GM12872 (cell line): ENCODE data around the gene CCL22.

Experiments used
- TF ChIP-seq, protein P1 (sequence below): IDR thresholded peaks from 3 replicates; pipeline ENCODE4 v1.5.1; 2011; ENCODE audit warnings: low read depth, mild to moderate bottlenecking, low read length, moderate library complexity; ENCODE audit not compliant: insufficient read depth

The CCL22 gene

DNA sequence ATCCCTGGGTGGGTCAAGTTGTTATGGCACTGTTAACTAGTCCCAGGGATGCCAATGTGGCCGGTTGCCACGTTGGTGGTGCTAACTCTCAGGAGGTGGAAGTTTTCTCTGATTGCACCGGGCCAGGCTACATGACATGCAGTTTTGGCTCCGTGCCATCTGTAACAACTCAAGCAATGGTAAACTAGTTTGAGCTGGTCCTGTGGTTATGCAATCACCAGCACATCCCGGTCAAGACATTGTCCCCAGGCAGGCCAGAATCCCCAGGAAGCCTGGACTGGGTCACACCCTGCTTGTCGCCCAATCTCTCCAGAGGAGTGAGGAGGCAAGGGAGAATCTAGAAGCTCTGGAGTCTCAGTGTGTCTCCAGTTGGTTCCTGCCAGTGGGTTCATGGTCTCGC is 35.9 kb downstream of the CCL22 start:
- TF ChIP-seq, protein P1, sequence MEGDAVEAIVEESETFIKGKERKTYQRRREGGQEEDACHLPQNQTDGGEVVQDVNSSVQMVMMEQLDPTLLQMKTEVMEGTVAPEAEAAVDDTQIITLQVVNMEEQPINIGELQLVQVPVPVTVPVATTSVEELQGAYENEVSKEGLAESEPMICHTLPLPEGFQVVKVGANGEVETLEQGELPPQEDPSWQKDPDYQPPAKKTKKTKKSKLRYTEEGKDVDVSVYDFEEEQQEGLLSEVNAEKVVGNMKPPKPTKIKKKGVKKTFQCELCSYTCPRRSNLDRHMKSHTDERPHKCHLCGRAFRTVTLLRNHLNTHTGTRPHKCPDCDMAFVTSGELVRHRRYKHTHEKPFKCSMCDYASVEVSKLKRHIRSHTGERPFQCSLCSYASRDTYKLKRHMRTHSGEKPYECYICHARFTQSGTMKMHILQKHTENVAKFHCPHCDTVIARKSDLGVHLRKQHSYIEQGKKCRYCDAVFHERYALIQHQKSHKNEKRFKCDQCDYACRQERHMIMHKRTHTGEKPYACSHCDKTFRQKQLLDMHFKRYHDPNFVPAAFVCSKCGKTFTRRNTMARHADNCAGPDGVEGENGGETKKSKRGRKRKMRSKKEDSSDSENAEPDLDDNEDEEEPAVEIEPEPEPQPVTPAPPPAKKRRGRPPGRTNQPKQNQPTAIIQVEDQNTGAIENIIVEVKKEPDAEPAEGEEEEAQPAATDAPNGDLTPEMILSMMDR = no peak

DNA sequence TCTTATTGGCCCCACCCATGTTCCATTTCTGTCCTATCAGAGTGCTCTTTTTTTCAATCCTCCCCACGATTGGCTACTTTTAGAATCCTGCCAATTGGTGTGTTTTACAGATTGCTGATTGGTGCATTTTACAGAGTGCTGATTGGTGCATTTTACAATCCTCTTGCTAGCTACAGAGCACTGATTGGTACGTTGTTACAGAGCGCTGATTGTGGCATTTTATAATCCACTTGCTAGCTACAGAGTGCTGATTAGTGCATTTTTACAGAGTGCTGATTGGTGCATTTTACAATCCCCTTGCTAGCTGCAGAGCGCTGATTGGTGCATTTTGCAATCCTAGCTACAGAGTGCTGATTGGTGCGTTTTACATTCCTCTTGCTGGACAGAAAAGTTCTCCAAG is 36.4 kb downstream of the CCL22 start:
- TF ChIP-seq, protein P1 = no peak

DNA sequence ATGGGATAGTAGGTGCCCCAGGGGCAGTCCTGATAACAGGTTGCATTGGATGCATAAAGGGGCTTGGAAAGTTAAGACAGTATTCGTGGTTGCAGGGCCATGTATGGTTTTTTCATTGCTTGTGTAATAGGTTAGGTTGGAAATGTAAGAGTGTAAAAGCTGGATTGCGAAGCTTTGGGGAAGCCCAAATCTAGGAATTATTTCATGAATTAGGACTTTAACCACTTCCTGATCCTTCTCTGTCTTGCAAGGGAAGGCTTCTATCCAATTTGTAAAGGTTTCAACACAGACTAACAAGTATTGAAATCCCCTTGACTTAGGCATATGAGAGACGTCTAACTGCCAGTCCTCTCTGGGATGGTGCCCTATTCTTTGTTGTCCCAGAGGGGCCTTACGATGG is 38.2 kb downstream of the CCL22 start:
- TF ChIP-seq, protein P1 = no peak

DNA sequence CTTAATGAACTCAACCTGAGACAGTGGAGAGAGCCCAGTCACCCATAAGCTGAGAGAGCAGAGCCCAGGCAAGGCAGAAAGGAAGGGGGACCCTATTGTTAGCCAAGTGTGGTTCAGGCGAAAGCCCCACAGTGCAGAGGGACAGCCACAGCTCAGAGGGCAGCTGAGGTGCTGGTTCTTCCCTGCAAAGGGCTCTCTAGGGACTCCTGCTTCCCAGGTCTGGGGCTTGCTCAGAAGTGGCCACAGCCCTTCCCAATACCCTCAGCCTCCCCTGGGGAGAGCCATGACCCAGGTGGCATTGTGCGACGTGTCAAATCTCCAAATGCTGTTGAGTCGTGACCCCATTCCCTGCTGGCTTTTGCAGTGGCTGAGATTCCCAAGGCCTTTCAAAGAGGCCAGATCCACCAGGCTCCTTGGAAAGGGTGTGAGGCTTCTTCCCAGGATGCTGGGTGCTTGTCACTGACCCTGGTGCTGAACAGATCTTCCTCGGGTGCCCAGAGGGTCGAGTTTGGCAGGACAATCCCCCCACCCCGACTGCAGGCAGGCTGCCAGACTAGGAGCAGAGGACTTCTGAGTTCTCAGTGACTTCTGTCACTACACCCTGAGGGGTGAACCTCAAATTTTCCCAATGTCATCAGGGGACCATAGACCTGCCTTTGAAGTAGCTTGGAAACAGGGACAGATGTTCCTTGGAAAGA is 43.5 kb downstream of the CCL22 start:
- TF ChIP-seq, protein P1 = no peak

DNA sequence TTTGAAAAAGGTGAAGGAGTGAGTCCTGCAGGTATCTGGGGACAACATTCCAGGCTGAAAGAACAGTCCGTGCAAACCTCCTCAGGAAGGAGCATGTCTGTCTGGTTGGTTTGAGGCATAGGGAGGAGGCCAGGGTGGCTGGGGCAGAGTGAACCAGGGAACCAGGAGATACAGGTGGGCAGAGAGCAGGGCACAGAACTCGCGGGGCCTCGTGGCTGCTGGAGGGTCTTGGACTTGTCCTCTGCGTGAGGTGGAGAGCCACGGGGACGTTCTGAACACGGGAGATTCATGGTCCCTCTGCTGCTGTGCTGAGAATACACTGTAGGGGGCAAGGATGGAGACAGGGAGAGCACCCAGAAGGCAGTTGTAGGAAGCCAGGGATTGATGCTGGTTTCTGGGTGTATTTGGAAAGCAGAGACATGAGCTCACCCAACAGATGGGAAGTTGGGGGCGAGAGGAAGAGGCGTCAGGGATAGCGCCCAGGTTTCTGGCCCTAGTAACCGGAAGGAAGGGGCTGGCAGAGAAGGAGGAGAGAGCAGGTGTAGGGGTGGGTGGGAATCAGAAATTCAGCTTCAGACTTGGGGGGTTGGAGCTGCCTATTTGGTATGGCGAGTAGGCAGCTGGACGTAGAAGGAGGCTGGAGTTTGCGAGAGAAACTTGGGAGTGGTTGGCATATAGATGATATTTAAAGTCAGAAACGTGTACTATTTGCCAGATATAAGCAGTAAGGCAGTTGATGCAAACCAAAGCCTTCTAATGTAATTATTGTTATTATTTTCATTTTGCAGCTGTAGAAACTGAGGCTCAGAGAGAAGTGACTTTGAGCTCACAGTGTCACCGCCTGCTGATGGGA is 45.6 kb downstream of the CCL22 start, which contains the start of gene CCL17:
Gene CCL17, plus strand, starts transcription at position 803 of the 853 bp plus-strand sequence. CDS start 9,166 bp downstream, outside the sequence.
- TF ChIP-seq, protein P1 = no peak

DNA sequence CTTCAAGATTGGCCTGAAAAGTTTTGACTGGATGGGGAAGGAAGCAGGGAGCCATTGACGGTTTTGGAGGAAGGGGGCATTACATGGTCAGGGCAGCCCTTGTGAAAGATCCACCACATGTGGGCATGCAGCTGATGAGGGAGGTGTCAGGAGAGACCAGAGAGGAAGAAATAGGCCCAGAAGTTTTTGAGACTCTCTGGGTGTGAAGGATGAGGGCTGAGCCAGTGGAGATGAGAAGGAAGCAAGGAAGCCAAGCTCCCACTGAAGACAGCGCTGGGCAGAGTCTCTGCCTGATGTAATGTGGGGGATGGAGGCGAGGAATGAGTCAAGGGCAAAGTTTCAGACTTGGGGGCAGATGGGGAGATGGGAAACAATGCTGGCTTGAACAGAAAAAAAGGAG is 46.5 kb downstream of the CCL22 start:
- TF ChIP-seq, protein P1 = no peak

DNA sequence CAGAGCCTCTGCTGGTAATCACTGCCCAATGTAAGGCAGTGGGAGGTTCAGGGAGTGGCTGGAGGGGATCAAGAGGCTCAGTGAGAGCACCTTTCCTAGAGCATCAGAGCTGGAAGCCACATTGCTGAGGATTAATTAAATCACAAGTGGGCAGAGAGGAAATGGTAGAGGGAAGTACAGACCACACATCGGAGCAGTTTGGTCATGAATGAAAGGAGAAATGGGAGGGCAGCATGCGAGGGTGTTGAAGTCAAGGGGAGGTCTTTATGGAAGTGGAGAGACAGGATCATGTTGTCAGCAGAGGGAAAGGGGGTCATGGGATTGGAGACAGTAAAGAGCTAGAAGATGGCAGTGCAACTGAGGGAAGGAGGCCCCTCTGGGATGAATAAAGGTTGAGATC is 48.3 kb downstream of the CCL22 start:
- TF ChIP-seq, protein P1 = no peak
